Retina (tissue), 1 donor: Measurements from ENCODE around the gene CDC20B.
"Not testable (repeated sequence)": the region's sequence is repeated elsewhere in the genome, so short reads cannot be mapped to it uniquely, and the experiment has no call there.

Experiments used
- DNase-seq: peaks from one replicate; pipeline ENCODE4 v3.0.0-alpha.2; 2016

Gene CDC20B

GRCh38 chr5:55160493-55161209 lies 12.3 kb downstream of the CDC20B start:
- peak; percentile 58 for DNase-seq

- peak; percentile 76 for DNase-seq
These were observed 13.0 kb downstream of the CDC20B start, which contains the start of gene GPX8 for GRCh38 chr5:55159763-55160492. GPX8 (plus strand) TSS chr5:55160171; CDS start chr5:55160193, 22 bp downstream.

GRCh38 chr5:55154873-55155272 lies 18.1 kb downstream of the CDC20B start:
- DNase-seq = no peak

- DNase-seq = no peak
These were observed 20.8 kb downstream of the CDC20B start for GRCh38 chr5:55151923-55152842.

- no peak for DNase-seq
These were observed 23.6 kb downstream of the CDC20B start for GRCh38 chr5:55149308-55149795.

- DNase-seq = peak; percentile 80
These were observed 26.3 kb downstream of the CDC20B start for GRCh38 chr5:55146543-55147151.

- DNase-seq = no peak
These were observed 26.9 kb downstream of the CDC20B start for GRCh38 chr5:55146080-55146479.

- no peak for DNase-seq
These were observed 29.4 kb downstream of the CDC20B start for GRCh38 chr5:55143624-55144023.

- no peak for DNase-seq
These were observed 30.9 kb downstream of the CDC20B start for GRCh38 chr5:55141945-55142690.

- no peak for DNase-seq
These were observed 31.9 kb downstream of the CDC20B start for GRCh38 chr5:55140908-55141665.

- DNase-seq = no peak
These were observed 36.5 kb downstream of the CDC20B start for GRCh38 chr5:55136521-55136920.

GRCh38 chr5:55134053-55134722 lies 38.8 kb downstream of the CDC20B start:
- DNase-seq = no peak

GRCh38 chr5:55123365-55123764 lies 49.6 kb downstream of the CDC20B start:
- no peak for DNase-seq

- DNase-seq = no peak
These were observed 58.9 kb downstream of the CDC20B start for GRCh38 chr5:55114061-55114460.

GRCh38 chr5:55113327-55113726 lies 59.6 kb downstream of the CDC20B start:
- DNase-seq = no peak

GRCh38 chr5:55110217-55110616 lies 62.8 kb downstream of the CDC20B start:
- peak; percentile 39 for DNase-seq

GRCh38 chr5:55108661-55109060 lies 64.3 kb downstream of the CDC20B start:
- no peak for DNase-seq

GRCh38 chr5:55105976-55106375 lies 67.0 kb downstream of the CDC20B start:
- DNase-seq = not testable (repeated sequence)

GRCh38 chr5:55104946-55105701 lies 67.9 kb downstream of the CDC20B start:
- no peak for DNase-seq
